Choroid plexus epithelial cell (primary cell): Measurements from ENCODE around the gene CD63.

Source experiments
- DNase-seq: peaks from one replicate; pipeline ENCODE4 v3.0.0-alpha.2; 2010; ENCODE audit warnings: low read depth
- H3K4me3 ChIP-seq: 2 replicates; pipeline ENCODE4 v1.5.1; 2011; ENCODE audit warnings: low read depth, mild to moderate bottlenecking, control low read depth, low read length, moderate library complexity
- CTCF ChIP-seq: conservative IDR thresholded peaks from 2 replicates; pipeline ENCODE4 v1.5.1; 2011; ENCODE audit warnings: low read depth, mild to moderate bottlenecking, control low read depth, inconsistent platforms, low read length, moderate library complexity

CD63 gene

GRCh38 chr12:55675666-55676065 lies 53.1 kb downstream of the CD63 start:
- no peak overlapping the region for H3K4me3 ChIP-seq
- TF ChIP-seq CTCF, result no peak
- no peak for DNase-seq
